Measurements from ENCODE around the gene DHRS9. TPM values are rescaled to one million over a fixed set of nuclear protein-coding genes. Genes with fewer than 3 reads are reported as not detected.

The DHRS9 gene
- total RNA-seq, 1 donor from 2014 or later: 5.8 TPM

GRCh38 chr2:169136885-169137534, 67.6 kb downstream of the DHRS9 start:
- Histone ChIP-seq H3K4me3 (ENCODE audit: low read depth, low read length) (no peak overlapping the region), H3K27me3 (ENCODE audit: control insufficient read depth, insufficient read depth, low read length) (no peaks in the 10 kb centered on the region), H3K36me3 (ENCODE audit: control insufficient read depth, insufficient read depth, low read length) (no peaks in the 10 kb centered on the region)
- TF ChIP-seq CTCF (IDR thresholded peaks at IDR 0.05; ENCODE audit: insufficient read depth, low read length, severe bottlenecking): no peak
- no peak for DNase-seq (ENCODE audit: low read depth)
- no peak for FAIRE-seq

- H3K36me3 ChIP-seq (ENCODE audit: control insufficient read depth, insufficient read depth, low read length): no peaks in the 10 kb centered on the region
- H3K4me3 ChIP-seq (ENCODE audit: low read depth, low read length): no peak overlapping the region
- no peak for DNase-seq (ENCODE audit: low read depth)
- no peaks in the 10 kb centered on the region for H3K27me3 ChIP-seq (ENCODE audit: control insufficient read depth, insufficient read depth, low read length)
- no peak for TF ChIP-seq CTCF (IDR thresholded peaks at IDR 0.05; ENCODE audit: insufficient read depth, low read length, severe bottlenecking)
- no peak for FAIRE-seq
These were observed 68.6 kb downstream of the DHRS9 start for GRCh38 chr2:169137924-169138323.

- H3K4me3 ChIP-seq (ENCODE audit: low read depth, low read length): no peak overlapping the region
- no peak for TF ChIP-seq CTCF (IDR thresholded peaks at IDR 0.05; ENCODE audit: insufficient read depth, low read length, severe bottlenecking)
- FAIRE-seq (no peak), DNase-seq (ENCODE audit: low read depth) (no peak)
- H3K27me3 ChIP-seq (ENCODE audit: control insufficient read depth, insufficient read depth, low read length): no peaks in the 10 kb centered on the region
- no peaks in the 10 kb centered on the region for H3K36me3 ChIP-seq (ENCODE audit: control insufficient read depth, insufficient read depth, low read length)
These were observed 69.8 kb downstream of the DHRS9 start for GRCh38 chr2:169139145-169139544.

GRCh38 chr2:169139993-169140767, 70.8 kb downstream of the DHRS9 start:
- no peak for TF ChIP-seq CTCF (IDR thresholded peaks at IDR 0.05; ENCODE audit: insufficient read depth, low read length, severe bottlenecking)
- FAIRE-seq (no peak), DNase-seq (ENCODE audit: low read depth) (no peak)
- Histone ChIP-seq H3K27me3 (ENCODE audit: control insufficient read depth, insufficient read depth, low read length) (no peaks in the 10 kb centered on the region), H3K36me3 (ENCODE audit: control insufficient read depth, insufficient read depth, low read length) (no peaks in the 10 kb centered on the region), H3K4me3 (ENCODE audit: low read depth, low read length) (no peak overlapping the region)

- DNase-seq (ENCODE audit: low read depth) (peak; percentile 64), FAIRE-seq (no peak)
- no peaks in the 10 kb centered on the region for H3K36me3 ChIP-seq (ENCODE audit: control insufficient read depth, insufficient read depth, low read length)
- no peaks in the 10 kb centered on the region for H3K27me3 ChIP-seq (ENCODE audit: control insufficient read depth, insufficient read depth, low read length)
- H3K4me3 ChIP-seq (ENCODE audit: low read depth, low read length): no peak overlapping the region
- peak; percentile 91 for TF ChIP-seq CTCF (IDR thresholded peaks at IDR 0.05; ENCODE audit: insufficient read depth, low read length, severe bottlenecking)
These were observed 72.5 kb downstream of the DHRS9 start for GRCh38 chr2:169141713-169142352.
